Activated CD4-positive, alpha-beta T cell treated with anti-CD3 and anti-CD28 coated beads, Interleukin-2, amount 50 U/mL, for 48 hours (primary cell): ENCODE results near the gene ATP6V1E1.

Experiments used
- DNase-seq, 2 experiments: peaks; one replicate each; pipeline ENCODE4 v3.0.0-alpha.2; 2020

The ATP6V1E1 gene

DNA sequence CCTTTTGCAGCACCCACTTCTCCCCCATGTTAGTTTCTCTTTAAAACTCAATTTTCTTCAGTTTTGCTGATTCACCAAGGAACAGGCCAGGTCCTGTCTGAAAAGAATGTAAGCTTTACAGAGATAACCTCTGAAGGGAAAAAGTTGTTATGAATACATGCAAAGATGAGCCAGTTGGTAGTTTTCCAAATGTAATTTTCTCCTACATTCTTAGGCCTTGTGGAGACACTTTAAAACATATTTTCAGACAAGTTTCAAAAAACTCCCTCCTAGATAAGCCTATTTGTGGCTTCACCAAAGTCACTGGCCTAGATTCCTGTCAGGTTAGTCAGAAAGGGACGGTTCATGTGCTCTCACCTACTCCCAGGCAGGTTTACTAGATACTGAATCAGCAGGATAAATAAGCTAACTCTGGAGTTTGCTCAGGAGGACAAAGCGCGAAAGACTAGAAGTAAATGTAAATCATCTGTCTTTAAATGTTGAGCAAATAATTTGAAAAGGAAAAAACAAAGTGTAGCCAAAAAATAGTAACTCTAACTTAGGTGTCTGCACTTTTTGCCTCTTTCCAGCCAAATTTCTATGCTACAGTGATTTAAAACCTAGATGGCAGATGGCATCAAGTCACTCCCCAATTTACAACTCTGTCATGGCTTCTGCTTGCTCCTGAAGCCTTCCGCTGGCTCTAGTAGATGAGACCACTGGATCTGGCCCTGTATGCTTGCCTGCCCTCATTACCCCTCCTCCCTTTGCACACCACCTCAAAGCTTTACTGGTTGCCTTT, 4.9 kb upstream of the ATP6V1E1 start:
- no peak for DNase-seq

DNA sequence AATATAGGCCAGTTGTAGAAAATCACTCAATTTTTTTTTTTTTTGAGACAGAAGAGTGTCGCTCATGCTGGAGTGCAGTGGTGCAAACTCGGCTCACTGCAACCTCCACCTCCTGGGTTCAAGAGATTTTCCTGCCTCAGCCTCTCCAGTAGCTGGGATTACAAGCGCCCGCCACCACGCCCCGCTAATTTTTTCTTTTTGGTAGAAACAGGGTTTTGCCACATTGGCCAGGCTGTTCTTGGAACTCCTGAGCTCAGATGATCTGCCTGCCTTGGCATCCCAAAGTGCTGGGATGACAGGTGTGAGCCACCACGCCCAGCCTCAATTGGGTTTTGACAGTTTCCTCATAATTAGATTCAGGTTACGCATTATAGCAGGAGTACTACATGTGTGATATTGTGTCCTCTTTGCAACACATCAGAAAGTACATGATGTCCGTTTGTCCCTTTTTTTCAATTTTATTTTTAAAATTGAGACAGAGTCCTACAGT, 2.6 kb upstream of the ATP6V1E1 start:
- DNase-seq, result no peak

DNA sequence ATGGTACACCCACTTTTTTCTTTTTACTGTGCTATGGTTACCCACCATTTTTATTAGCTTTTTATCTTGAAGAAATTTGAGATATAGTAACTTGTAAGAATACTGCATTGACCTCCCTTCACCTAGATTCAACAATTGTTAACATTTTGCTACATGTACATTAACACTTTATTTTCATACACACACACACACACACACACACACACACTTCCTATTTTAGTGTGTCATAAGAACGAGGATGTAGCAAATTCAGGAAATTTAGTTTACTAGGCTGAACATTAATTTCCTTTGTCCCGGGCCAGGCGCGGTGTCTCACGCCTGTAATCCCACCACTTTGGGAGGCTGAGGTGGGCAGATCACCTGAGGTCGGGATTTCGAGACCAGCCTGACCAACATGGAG, 1.1 kb upstream of the ATP6V1E1 start:
- DNase-seq, result no peak

DNA sequence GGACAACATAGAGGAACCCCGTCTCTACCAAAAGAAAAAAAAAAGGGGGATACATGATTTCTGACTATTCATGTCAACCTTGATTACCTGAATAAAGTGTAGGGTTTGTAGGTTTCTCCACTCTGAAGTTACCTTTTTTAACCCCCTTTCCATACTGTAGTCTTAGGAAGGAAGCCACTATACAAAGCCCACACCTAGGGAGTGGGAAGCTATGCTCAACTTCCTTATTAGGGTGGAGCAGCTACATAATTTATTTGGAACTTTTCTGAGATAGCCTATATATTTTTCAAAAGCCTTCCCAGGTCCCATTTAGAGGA, 582 bp upstream of the ATP6V1E1 start:
- DNase-seq, result no peak

DNA sequence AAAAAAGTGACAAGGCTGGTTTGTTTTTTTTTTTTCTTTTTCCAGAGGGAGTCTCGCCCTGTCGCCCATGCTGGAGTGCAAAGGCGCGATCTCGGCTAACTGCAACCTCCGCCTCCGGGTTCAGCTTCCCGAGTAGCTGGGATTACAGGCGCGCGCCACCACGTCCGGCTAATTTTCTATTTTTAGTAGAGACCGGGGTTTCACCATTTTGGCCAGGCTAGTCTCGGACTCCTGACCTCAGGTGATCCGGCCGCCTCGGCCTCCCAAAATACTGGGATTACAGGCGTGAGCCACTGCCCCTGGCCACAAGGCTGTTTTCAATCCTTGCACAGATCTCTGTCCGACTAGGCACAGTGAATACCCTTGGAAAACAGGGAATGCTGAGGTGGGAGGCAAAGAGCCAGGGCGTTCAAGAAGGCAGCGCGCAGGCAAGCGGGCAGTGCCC, 566 bp downstream of the ATP6V1E1 start:
- DNase-seq, result no peak

- no peak for DNase-seq
Measured at GRCh38 chr22:17613280-17613679, 15.3 kb downstream of the ATP6V1E1 start.

DNA sequence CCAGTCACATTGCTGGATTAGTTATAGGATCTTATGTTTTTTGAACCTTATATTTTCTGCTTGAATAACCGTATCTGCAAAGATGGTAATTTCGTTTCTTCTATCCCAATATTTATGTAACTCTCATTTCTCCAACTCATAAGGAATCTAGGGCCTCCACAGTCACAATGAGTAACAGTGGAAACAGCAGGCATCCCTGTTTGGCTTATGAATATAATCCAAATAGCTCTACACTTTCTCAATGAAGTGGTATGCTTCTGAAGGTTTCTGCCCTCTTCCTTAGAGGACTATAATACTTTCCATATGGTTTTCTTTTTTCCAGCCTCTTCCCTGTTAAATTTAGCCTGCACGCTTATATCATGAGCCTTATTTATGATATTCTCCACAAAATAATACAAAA, 16.5 kb downstream of the ATP6V1E1 start:
- DNase-seq, result no peak

- DNase-seq, result no peak
Measured at GRCh38 chr22:17607891-17608521, 20.5 kb downstream of the ATP6V1E1 start.

DNA sequence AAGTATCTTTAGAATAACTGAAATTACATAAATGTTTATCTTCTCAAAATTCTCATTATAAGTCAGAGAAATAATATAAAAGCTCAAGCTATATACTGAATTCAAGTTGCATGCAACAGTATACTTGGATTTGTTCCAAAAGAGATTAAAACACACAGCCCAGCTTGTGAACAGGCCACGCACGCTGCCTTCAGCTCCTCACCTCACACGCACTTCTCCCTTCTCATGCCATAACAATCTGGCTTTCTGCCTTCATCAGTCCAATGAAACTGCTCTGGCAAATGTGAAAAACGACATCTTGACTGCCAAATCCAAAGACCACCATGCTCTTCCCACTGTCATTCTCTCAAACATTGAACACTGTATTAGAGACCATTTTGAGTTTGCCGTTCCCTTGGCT, 22.1 kb downstream of the ATP6V1E1 start:
- no peak for DNase-seq

DNA sequence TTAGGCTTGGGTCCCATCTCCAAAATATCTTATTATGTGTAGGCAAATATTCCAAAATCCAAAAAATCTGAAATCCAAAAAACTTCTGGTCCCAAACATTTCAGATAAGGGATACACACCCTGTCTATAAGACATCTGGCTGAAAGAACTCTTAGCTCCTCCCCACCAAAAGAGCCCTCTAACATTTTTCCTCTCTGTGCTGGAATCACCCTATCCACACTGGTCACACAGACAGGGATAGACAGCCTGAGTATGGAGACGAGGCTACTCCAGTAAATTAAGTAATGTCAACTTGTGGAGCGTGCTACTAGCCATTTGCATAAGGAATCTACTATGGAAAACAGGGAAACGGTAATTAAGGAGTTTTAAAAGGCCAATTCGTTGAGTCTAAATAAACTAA, 24.9 kb downstream of the ATP6V1E1 start:
- DNase-seq, result no peak

GRCh38 chr22:17601031-17601430, 27.5 kb downstream of the ATP6V1E1 start:
- no peak for DNase-seq

- no peak for DNase-seq
Measured at GRCh38 chr22:17598318-17598717, 30.2 kb downstream of the ATP6V1E1 start.

DNA sequence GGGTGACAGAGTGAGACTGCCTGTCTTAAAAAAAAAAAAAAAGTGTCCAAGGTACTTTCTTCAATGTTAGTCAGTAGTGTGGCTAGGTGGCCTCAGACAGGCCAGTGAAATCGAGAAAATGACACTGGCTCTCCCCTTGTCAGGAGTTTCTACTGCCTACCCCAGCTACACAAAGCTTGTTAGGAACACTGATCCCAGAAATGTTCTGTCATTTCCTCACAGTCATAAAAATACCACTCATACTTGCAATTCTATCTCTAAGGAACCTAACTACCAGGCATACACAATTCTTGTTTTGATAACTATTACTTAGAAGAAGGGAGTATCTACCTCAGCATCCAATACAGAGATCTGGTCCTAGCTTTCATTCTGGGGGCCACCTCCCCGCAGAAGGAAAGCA, 31.3 kb downstream of the ATP6V1E1 start:
- no peak for DNase-seq

DNA sequence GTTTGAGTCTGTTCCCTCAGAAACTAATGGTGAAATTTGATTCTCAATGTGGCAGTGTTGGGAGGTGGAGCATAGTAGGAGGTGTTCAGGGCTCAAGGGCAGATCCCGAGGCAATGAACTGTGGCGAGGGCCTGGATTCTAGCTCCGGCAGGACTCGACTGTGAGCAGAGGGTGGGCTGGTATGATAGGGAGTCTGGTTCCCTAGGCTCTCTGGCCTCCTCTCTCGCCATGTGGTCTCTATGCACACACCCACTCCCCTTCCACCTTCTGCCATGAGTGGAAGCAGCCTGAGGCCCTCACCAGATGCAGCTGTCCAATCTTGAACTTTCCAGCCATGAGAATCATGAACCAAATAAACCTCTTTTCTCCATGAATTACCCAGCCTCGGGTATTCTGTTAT, 32.3 kb downstream of the ATP6V1E1 start:
- no peak for DNase-seq

GRCh38 chr22:17592201-17592600, 36.3 kb downstream of the ATP6V1E1 start:
- no peak for DNase-seq

DNA sequence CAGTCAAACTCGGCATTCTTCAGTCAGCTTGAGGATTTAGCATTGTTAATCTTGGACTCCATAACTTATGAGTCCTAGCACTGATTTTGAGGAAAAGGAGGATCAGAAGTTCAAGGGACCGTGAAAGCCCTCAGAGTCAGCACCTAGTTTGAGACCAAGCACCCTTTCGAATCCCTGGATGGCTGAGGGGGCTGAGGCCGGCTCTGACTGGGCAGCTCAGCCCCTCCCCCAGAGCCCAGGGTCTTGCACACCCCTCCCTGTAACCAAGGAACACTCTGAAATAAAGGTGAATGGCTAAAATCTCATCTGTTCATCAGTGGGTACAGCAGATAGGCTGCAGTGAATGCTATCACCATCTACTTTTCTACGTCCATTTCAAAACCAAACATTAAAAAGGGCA, 38.0 kb downstream of the ATP6V1E1 start:
- no peak for DNase-seq

GRCh38 chr22:17589810-17590375, 38.7 kb downstream of the ATP6V1E1 start:
- DNase-seq, result no peak

GRCh38 chr22:17588606-17589005, 39.9 kb downstream of the ATP6V1E1 start:
- DNase-seq, result no peak

- no peak for DNase-seq
Measured at GRCh38 chr22:17587629-17588028, 40.9 kb downstream of the ATP6V1E1 start.

GRCh38 chr22:17586831-17587440, 41.6 kb downstream of the ATP6V1E1 start:
- DNase-seq, result no peak

GRCh38 chr22:17583151-17583550, 45.4 kb downstream of the ATP6V1E1 start:
- no peak for DNase-seq

GRCh38 chr22:17581631-17582030, 46.9 kb downstream of the ATP6V1E1 start:
- no peak for DNase-seq

DNA sequence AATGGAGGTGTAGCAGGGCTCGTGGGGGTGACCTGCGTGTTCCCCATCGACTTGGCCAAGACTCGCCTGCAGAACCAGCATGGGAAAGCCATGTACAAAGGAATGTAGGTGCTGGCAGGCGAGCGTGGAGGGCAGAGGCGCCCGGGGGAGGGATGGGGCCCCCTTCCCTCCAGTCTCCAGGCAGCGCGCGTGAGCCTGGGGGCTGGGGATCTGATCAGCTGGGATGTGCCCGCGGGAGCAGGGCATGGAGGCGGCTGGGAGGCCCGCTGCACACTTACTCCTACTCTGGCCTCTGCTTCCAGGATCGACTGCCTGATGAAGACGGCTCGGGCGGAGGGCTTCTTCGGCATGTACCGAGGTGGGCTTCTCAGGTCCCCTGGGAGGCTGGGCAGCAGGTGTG, 47.5 kb downstream of the ATP6V1E1 start:
- no peak for DNase-seq
